Coronary artery (tissue), 2 donors: ENCODE data around the gene JAK3.
"Not testable (repeated sequence)": the region's sequence is repeated elsewhere in the genome, so short reads cannot be mapped to it uniquely, and the experiment has no call there.

Source experiments
- DNase-seq: peaks from one replicate; pipeline ENCODE4 v3.0.0-alpha.2; 2017; ENCODE audit warnings: low spot score
- H3K27ac ChIP-seq, 2 donors: fragments of 200-600 bp; sonication (generic); one replicate each; pipeline ENCODE4 v1.5.1; 2016 to 2019
- H3K4me3 ChIP-seq: fragments of 200-600 bp; sonication (generic); 2 replicates; pipeline ENCODE4 v1.5.1; 2016; ENCODE audit warnings: mild to moderate bottlenecking, moderate library complexity
- CTCF ChIP-seq: fragments of 200-600 bp; sonication (generic); IDR thresholded peaks from one replicate; pipeline ENCODE4 v1.5.1; 2019; ENCODE audit warnings: antibody characterized with exemption

JAK3 gene

GRCh38 chr19:17790059-17790780 is 57.6 kb downstream of the JAK3 start:
- no peak overlapping the region for H3K4me3 ChIP-seq
- no peak overlapping the region for H3K27ac ChIP-seq
- no peak for TF ChIP-seq CTCF
- no peak for DNase-seq

GRCh38 chr19:17788632-17789031 is 59.1 kb downstream of the JAK3 start:
- DNase-seq = no peak
- Histone ChIP-seq H3K27ac (no peak overlapping the region), H3K4me3 (no peak overlapping the region)
- TF ChIP-seq CTCF = no peak

GRCh38 chr19:17787274-17787913 is 60.4 kb downstream of the JAK3 start:
- TF ChIP-seq CTCF = no peak
- Histone ChIP-seq H3K27ac (no peak overlapping the region), H3K4me3 (no peak overlapping the region)
- DNase-seq = no peak

GRCh38 chr19:17784201-17785008 is 63.4 kb downstream of the JAK3 start:
- no peak for DNase-seq
- Histone ChIP-seq H3K4me3 (no peak overlapping the region), H3K27ac (no peak overlapping the region)
- peak; percentile 67 for TF ChIP-seq CTCF

- H3K4me3 ChIP-seq, DNase-seq, H3K27ac ChIP-seq: not testable (repeated sequence)
Observed at GRCh38 chr19:17783721-17784120, 64.1 kb downstream of the JAK3 start.

GRCh38 chr19:17780781-17781180 is 67.0 kb downstream of the JAK3 start:
- no peak for TF ChIP-seq CTCF
- DNase-seq = no peak
- H3K4me3 ChIP-seq = no peak overlapping the region
- no peak overlapping the region for H3K27ac ChIP-seq
